Kidney epithelial cell (primary cell): ENCODE measurements around the gene ALG10B. TPM values are rescaled to one million over a fixed set of nuclear protein-coding genes. Genes with fewer than 3 reads are reported as not detected.

ENCODE experiments used
- DNase-seq: peaks from one replicate; pipeline ENCODE4 v3.0.0-alpha.2; 2010; ENCODE audit warnings: low read depth
- H3K27me3 ChIP-seq: 2 replicates; pipeline ENCODE4 v1.6.0; 2011; ENCODE audit warnings: low read length; ENCODE audit not compliant: control insufficient read depth, insufficient read depth
- H3K36me3 ChIP-seq: 2 replicates; pipeline ENCODE4 v1.5.1; 2011; ENCODE audit warnings: low read length; ENCODE audit not compliant: control insufficient read depth, insufficient read depth
- H3K4me3 ChIP-seq: 2 replicates; pipeline ENCODE4 v1.5.1; 2011; ENCODE audit warnings: low read depth, mild to moderate bottlenecking, control low read depth, low read length
- CTCF ChIP-seq: IDR thresholded peaks from 2 replicates; pipeline ENCODE4 v1.5.1; 2011; ENCODE audit warnings: mild to moderate bottlenecking, moderate library complexity, low read length, control low read depth, inconsistent platforms; ENCODE audit not compliant: insufficient read depth, poor library complexity, severe bottlenecking
- total RNA-seq: library from RNA; depleted of rRNA; stranded (reverse); fragments of >200 nt; gene quantifications from 2 replicates; pipeline ENCODE4 v1.2.3, GENCODE V29; 2015

The ALG10B gene
- total RNA-seq, 1 donor from 2014 or later: 3.9 TPM

- DNase-seq: no peak
- H3K4me3 ChIP-seq: no peak overlapping the region
- no peak for TF ChIP-seq CTCF
- H3K27me3 ChIP-seq: no peaks in the 10 kb centered on the region
- H3K36me3 ChIP-seq: no peaks in the 10 kb centered on the region
Measured at GRCh38 chr12:38370311-38370710, 53.7 kb downstream of the ALG10B start.

GRCh38 chr12:38373784-38374183, 57.2 kb downstream of the ALG10B start:
- H3K27me3 ChIP-seq: no peaks in the 10 kb centered on the region
- no peak overlapping the region for H3K4me3 ChIP-seq
- TF ChIP-seq CTCF: no peak
- no peak for DNase-seq
- H3K36me3 ChIP-seq: no peaks in the 10 kb centered on the region

- DNase-seq: no peak
- Histone ChIP-seq H3K27me3 (no peaks in the 10 kb centered on the region), H3K36me3 (no peaks in the 10 kb centered on the region), H3K4me3 (no peak overlapping the region)
- TF ChIP-seq CTCF: no peak
Measured at GRCh38 chr12:38374751-38375150, 58.2 kb downstream of the ALG10B start.
